NB4 (cell line): ENCODE data around the gene EMC6.

Source experiments
- DNase-seq: peaks from one replicate; pipeline ENCODE4 v3.0.0; 2010; ENCODE audit warnings: low read depth
- H3K4me3 ChIP-seq: one replicate; pipeline ENCODE4 v1.5.1; 2011; ENCODE audit warnings: mild to moderate bottlenecking, low read depth, low read length, moderate library complexity
- CTCF ChIP-seq: IDR thresholded peaks from one replicate; pipeline ENCODE4 v1.5.1; 2012; ENCODE audit warnings: low read depth, low read length
- MAX ChIP-seq: IDR thresholded peaks from 2 replicates; pipeline ENCODE4 v1.6.1; 2011; ENCODE audit warnings: low read depth, low read length
- MYC ChIP-seq: IDR thresholded peaks from 2 replicates; pipeline ENCODE4 v1.6.1; 2011; ENCODE audit warnings: low read depth, low read length
- POLR2A ChIP-seq: IDR thresholded peaks from 2 replicates; pipeline ENCODE4 v1.6.1; 2011; ENCODE audit warnings: mild to moderate bottlenecking; ENCODE audit not compliant: insufficient read length; ENCODE audit errors: extremely low read depth

The EMC6 gene

DNA sequence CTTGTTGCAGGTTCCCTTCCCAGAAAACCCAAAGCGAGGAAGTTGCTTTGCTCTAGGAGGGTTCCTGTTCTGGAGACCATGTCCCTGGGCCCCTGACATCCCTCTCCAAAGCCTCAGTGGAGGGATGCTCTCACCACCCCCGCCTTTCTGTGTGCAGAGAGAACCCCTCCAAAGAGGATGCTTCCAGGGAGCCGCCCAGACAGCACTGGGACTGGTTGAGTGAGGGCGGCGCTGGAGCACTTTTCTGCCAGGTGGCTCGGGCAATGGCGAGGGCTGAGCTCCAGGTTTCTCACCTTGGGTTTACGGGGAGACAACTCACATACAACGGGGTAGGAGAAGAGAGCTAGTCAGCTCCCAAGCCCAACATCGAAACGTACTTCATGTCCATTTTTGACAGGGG, 7.3 kb downstream of the EMC6 start:
- TF ChIP-seq CTCF (no peak), MYC (no peak), POLR2A (no peak)
- no peak for DNase-seq
- no peak overlapping the region for H3K4me3 ChIP-seq

- TF ChIP-seq MYC (no peak), CTCF (no peak), MAX (no peak), POLR2A (no peak)
- no peak overlapping the region for H3K4me3 ChIP-seq
- no peak for DNase-seq
These were observed 9.6 kb downstream of the EMC6 start for GRCh38 chr17:3678095-3678820.

GRCh38 chr17:3678821-3679530, 10.4 kb downstream of the EMC6 start:
- DNase-seq, result no peak
- TF ChIP-seq CTCF, result no peak
- TF ChIP-seq MYC, result no peak
- no peak for TF ChIP-seq POLR2A
- TF ChIP-seq MAX, result no peak
- H3K4me3 ChIP-seq, result no peak overlapping the region

DNA sequence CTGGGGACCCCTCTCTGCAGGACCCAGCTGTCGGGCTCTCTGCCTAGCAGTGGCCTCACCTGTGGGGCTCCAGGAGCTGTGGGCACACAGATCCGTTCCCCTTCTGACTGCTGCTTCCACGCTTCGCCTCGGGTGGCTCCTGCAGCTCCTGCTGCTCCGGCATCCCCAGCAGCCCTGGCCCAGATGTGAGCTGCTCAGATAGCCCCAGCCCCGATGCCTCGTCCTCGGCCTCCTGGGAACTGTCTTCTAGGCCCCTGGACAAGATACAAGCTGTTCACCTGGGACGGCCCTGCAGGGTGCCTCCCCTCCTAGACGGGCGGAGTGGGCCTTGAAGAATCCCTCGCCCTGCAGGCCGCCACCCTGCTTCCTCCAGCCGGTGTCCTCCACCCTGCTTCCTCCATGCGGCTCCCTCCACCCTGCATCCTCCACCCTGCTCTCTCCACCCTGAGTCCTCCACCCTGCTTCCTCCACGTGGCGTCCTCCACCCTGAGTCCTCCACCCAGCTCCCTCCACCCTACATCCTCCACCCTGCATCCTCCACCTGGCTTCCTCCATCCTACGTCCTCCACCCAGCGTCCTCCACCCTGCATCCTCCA, 11.0 kb downstream of the EMC6 start:
- TF ChIP-seq MAX, result no peak
- TF ChIP-seq POLR2A, result no peak
- no peak for TF ChIP-seq CTCF
- no peak for TF ChIP-seq MYC
- H3K4me3 ChIP-seq, result no peak overlapping the region
- DNase-seq, result no peak

- DNase-seq, result no peak
- H3K4me3 ChIP-seq, result no peak overlapping the region
- TF ChIP-seq MYC, result no peak
- TF ChIP-seq POLR2A, result no peak
- TF ChIP-seq MAX, result no peak
- no peak for TF ChIP-seq CTCF
These were observed 12.4 kb downstream of the EMC6 start for GRCh38 chr17:3681057-3681456.
